C4-2B (cell line): ENCODE measurements around the gene PPP1R1B.

Source experiments
- ZFX ChIP-seq: fragments of 450-650 bp; IDR thresholded peaks from 2 replicates; pipeline ENCODE4 v1.6.1; 2017
- TF ChIP-seq, protein P1 (sequence below): fragments of 450-650 bp; conservative IDR thresholded peaks from 2 replicates; pipeline ENCODE4 v1.5.1; 2017; ENCODE audit warnings: mild to moderate bottlenecking

DNA sequence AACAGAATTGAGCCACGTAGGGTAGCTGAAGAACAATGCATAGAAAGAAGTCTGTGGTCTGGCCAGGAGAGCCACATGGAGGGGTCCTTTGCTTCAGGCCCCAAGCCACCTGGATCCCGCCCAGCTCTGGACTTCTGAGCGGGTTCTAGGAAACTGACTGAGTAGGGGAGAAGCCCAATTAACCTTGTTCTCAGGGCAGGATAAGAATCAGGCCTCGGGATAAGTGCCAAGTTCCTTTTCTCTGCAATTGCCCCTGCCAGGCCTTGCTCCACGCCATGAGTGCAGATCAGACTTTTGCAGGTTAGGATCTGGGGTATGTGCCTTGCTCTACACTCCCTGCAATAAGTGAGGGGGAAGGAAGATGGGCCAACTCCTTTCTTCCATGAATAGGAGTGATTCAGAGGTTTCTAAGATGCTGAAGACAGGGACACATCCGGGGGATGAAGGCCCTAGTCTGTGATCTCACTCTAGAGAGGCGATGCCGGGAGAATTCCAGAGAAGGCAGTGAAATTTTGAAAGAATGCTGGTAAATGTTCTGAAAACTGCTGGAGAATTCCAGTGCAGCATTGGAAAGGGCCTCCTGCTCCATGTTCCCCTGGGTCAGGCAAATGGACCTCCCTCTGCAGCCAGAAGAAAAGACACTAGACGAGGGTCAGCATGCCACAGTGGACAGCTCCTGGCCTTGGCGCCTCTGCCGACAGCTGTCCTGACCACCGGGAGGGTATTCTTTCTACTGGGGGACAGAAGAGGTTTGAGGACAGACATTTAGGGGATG, 24.8 kb upstream of the PPP1R1B start:
- TF ChIP-seq, protein P1, sequence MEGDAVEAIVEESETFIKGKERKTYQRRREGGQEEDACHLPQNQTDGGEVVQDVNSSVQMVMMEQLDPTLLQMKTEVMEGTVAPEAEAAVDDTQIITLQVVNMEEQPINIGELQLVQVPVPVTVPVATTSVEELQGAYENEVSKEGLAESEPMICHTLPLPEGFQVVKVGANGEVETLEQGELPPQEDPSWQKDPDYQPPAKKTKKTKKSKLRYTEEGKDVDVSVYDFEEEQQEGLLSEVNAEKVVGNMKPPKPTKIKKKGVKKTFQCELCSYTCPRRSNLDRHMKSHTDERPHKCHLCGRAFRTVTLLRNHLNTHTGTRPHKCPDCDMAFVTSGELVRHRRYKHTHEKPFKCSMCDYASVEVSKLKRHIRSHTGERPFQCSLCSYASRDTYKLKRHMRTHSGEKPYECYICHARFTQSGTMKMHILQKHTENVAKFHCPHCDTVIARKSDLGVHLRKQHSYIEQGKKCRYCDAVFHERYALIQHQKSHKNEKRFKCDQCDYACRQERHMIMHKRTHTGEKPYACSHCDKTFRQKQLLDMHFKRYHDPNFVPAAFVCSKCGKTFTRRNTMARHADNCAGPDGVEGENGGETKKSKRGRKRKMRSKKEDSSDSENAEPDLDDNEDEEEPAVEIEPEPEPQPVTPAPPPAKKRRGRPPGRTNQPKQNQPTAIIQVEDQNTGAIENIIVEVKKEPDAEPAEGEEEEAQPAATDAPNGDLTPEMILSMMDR: no peak
- no peak for TF ChIP-seq ZFX
